Liver (tissue), 9 donors: ENCODE measurements around the gene EIF4G3. TPM values are rescaled to one million over a fixed set of nuclear protein-coding genes. Genes with fewer than 3 reads are reported as not detected.

Source experiments
- DNase-seq: peaks from one replicate; pipeline ENCODE4 v3.0.0-alpha.2; 2017; ENCODE audit warnings: low spot score
- H3K27ac ChIP-seq, 2 donors: one replicate each; pipeline ENCODE4 v1.7.0; 2013; ENCODE audit warnings: inconsistent platforms in 2 of 2, low read length in 2 of 2, control low read depth in 1 of 2, low read depth in 1 of 2, mild to moderate bottlenecking in 1 of 2
- H3K27me3 ChIP-seq, 4 donors: one replicate each; pipeline versions ENCODE4 v1.6.1 to v1.7.0; 2013; ENCODE audit warnings: low read length in 3 of 4, inconsistent platforms in 1 of 4, mild to moderate bottlenecking in 1 of 4, moderate library complexity in 1 of 4; ENCODE audit not compliant: control insufficient read depth in 4 of 4, insufficient read depth in 4 of 4
- H3K36me3 ChIP-seq, 4 donors: one replicate each; pipeline versions ENCODE4 v1.6.1 to v1.7.0; 2013; ENCODE audit warnings: low read length in 3 of 4, mild to moderate bottlenecking in 3 of 4, low read depth in 1 of 4, moderate library complexity in 1 of 4; ENCODE audit not compliant: control insufficient read depth in 4 of 4, insufficient read depth in 3 of 4
- H3K4me1 ChIP-seq, 4 donors: one replicate each; pipeline versions ENCODE4 v1.6.1 to v1.7.0; 2013; ENCODE audit warnings: low read length in 3 of 4, mild to moderate bottlenecking in 3 of 4, moderate library complexity in 1 of 4; ENCODE audit not compliant: control insufficient read depth in 4 of 4, insufficient read depth in 4 of 4
- H3K4me3 ChIP-seq, 3 donors: one replicate each; pipeline versions ENCODE4 v1.6.1 to v1.7.0; 2013; ENCODE audit warnings: low read length in 3 of 3, control low read depth in 1 of 3, low read depth in 1 of 3, mild to moderate bottlenecking in 1 of 3
- H3K9ac ChIP-seq, 2 donors: one replicate each; pipeline ENCODE4 v1.7.0; 2013; ENCODE audit warnings: low read length in 2 of 2, mild to moderate bottlenecking in 2 of 2, moderate library complexity in 2 of 2, control low read depth in 1 of 2, low read depth in 1 of 2
- H3K9me3 ChIP-seq, 4 donors: one replicate each; pipeline versions ENCODE4 v1.6.1 to v1.7.0; 2013; ENCODE audit warnings: low read length in 3 of 4; ENCODE audit not compliant: control insufficient read depth in 4 of 4
- EGR1 ChIP-seq, 2 donors: IDR thresholded peaks; 2 replicates each; pipeline ENCODE4 v1.6.1; 2016 to 2018; ENCODE audit warnings: antibody characterized with exemption in 2 of 2, low read depth in 2 of 2
- FOXA1 ChIP-seq: IDR thresholded peaks from 2 replicates; pipeline ENCODE4 v1.6.1; 2016; ENCODE audit warnings: antibody characterized with exemption
- FOXA2 ChIP-seq: IDR thresholded peaks from 2 replicates; pipeline ENCODE4 v1.6.1; 2016; ENCODE audit warnings: antibody characterized with exemption
- GABPA ChIP-seq, 2 donors: IDR thresholded peaks in 1 of 2; conservative IDR thresholded peaks in 1 of 2; 2 replicates each; pipeline ENCODE4 v1.6.1; 2016; ENCODE audit warnings: antibody characterized with exemption in 2 of 2, mild to moderate bottlenecking in 1 of 2, moderate library complexity in 1 of 2
- HNF4A ChIP-seq, 2 donors: conservative IDR thresholded peaks; 2 replicates each; pipeline ENCODE4 v1.6.1; 2016; ENCODE audit warnings: antibody characterized with exemption in 2 of 2, mild to moderate bottlenecking in 2 of 2
- HNF4G ChIP-seq: IDR thresholded peaks from 2 replicates; pipeline ENCODE4 v1.6.1; 2016; ENCODE audit warnings: antibody characterized with exemption
- JUND ChIP-seq, 2 donors: IDR thresholded peaks; 2 replicates each; pipeline ENCODE4 v1.6.1; 2016; ENCODE audit warnings: antibody characterized with exemption in 2 of 2
- NR2F2 ChIP-seq: IDR thresholded peaks from 2 replicates; pipeline ENCODE4 v1.6.1; 2016; ENCODE audit warnings: antibody characterized with exemption
- RAD21 ChIP-seq, 2 donors: IDR thresholded peaks; 2 replicates each; pipeline ENCODE4 v1.6.1; 2016; ENCODE audit warnings: antibody characterized with exemption in 2 of 2, mild to moderate bottlenecking in 2 of 2
- RXRA ChIP-seq, 2 donors: IDR thresholded peaks; 2 replicates each; pipeline ENCODE4 v1.6.1; 2017 to 2018; ENCODE audit warnings: antibody characterized with exemption in 2 of 2, mild to moderate bottlenecking in 1 of 2
- SP1 ChIP-seq: IDR thresholded peaks from 2 replicates; pipeline ENCODE4 v1.6.1; 2018; ENCODE audit warnings: antibody characterized with exemption, mild to moderate bottlenecking
- TAF1 ChIP-seq: conservative IDR thresholded peaks from 2 replicates; pipeline ENCODE4 v1.6.1; 2016; ENCODE audit warnings: antibody characterized with exemption, mild to moderate bottlenecking
- WGBS: extraction: QIAGEN DNeasy Blood & Tissue Kit; methylation state at CpG from one replicate; pipeline ENCODE4 v1.1.7; 2013; 5-methylcytosine and 5-hydroxymethylcytosine counted together
- polyA plus RNA-seq, 2 donors: library from polyadenylated mRNA; stranded (reverse) in 1 of 2; unstranded in 1 of 2; fragments of 200-250 nt in 1 of 2; fragments of >200 nt in 1 of 2; fragmentation: Nextera tagmentation in 1 of 2; extraction: Ambion mirVana in 1 of 2; gene quantifications; one replicate each; pipeline versions ENCODE4 v1.2.1 to v1.2.3, GENCODE V29; 2013 to 2015
- total RNA-seq, 2 donors: library from RNA; depleted of rRNA; stranded (reverse); fragments of >200 nt; gene quantifications; one replicate each; pipeline ENCODE4 v1.2.3, GENCODE V29; 2014
- TF ChIP-seq, protein P1 (sequence below): IDR thresholded peaks from 2 replicates; pipeline ENCODE4 v1.6.1; 2016; ENCODE audit warnings: antibody characterized with exemption
- TF ChIP-seq, protein P2 (sequence below): IDR thresholded peaks from 2 replicates; pipeline ENCODE4 v1.6.1; 2016; ENCODE audit warnings: antibody characterized with exemption
- TF ChIP-seq, protein P3 (sequence below): IDR thresholded peaks from 2 replicates; pipeline ENCODE4 v1.6.1; 2016; ENCODE audit warnings: antibody characterized with exemption, mild to moderate bottlenecking
- TF ChIP-seq, protein P4 (sequence below): fragments of 150-350 bp; IDR thresholded peaks from 2 replicates; pipeline ENCODE4 v1.5.1; 2017; ENCODE audit warnings: improper control_type of control experiment, low read depth, low read length; ENCODE audit not compliant: missing input control
- donor health status: healthy.
- donor health status: healthy.
- donor health status: healthy.
- donor health status: healthy.
- donor health status: healthy.

The EIF4G3 gene
- total and polyA plus RNA-seq, 4 donors = 7.6 to 22.8 (median 11.7) TPM

DNA sequence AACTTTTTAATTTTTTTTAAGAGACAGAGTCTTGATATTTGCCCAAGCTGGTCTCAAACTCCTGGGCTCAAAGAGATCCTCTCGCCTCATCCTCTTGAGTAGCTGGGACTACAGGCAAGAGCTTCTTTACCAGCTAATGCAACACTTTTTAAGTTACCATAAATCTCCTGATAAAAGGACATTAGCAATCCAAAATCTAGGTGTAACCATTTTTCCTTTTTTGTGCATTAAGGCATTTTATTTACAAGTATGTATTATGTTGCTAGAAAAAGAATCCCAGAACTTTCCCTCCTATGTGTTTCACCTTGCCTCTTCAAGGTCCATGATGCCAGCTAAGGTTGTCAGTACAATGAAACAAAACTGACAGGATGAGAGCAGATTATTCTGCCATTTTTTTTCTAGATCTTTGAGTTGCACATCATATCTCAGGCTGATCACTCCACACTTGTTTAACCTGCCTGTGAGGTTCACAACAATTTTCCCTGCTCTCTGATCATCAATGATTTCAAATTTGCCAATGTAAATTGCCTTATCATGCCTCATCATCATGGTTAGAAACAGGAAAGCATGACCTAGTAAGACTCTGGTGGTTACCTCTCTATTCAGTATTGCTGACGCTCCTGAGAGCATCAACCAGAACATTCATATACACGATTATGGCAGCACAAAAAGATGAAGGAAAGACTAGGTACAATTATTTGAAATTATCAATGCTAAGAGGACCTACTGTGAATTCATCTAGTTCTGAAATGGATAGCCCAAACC, 173.2 kb downstream of the EIF4G3 start (continued):
- TF ChIP-seq, protein P1, sequence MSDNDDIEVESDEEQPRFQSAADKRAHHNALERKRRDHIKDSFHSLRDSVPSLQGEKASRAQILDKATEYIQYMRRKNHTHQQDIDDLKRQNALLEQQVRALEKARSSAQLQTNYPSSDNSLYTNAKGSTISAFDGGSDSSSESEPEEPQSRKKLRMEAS = no peak
- TF ChIP-seq RAD21 (IDR thresholded peaks at IDR 0.05) = no peak
- TF ChIP-seq, protein P2, sequence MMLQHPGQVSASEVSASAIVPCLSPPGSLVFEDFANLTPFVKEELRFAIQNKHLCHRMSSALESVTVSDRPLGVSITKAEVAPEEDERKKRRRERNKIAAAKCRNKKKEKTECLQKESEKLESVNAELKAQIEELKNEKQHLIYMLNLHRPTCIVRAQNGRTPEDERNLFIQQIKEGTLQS = no peak

DNA sequence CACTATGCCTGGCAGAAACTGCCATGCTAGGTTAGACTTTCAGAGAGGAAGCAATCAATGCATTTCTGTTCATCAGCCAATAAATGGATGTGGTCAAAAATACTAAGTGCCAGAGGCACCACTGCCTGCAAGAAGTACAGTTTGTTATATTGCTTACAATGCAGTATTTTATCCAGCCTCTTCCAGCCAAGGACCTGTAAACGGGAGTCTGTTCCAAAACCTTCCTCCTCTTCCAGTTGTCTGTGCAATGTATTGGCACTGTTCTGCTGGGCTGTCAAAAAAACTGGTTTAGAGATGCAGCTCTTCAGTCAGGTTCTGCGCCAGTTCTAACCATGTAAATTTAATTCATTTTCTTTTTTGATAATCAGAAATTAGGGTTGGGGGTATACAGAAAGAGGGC, 175.7 kb downstream of the EIF4G3 start:
- DNase-seq = no peak
- Histone ChIP-seq H3K9ac (no peak overlapping the region), H3K27me3 (no peaks in the 10 kb centered on the region), H3K9me3 (no peaks in the 10 kb centered on the region), H3K4me1 (peaks cover 0 to 2% (median 0%) of the 10 kb centered on the region in 4 donors), H3K27ac (no peak overlapping the region), H3K4me3 (no peak overlapping the region), H3K36me3 (no peaks in the 10 kb centered on the region)
- TF ChIP-seq, protein P2 = no peak
- no peak for TF ChIP-seq JUND (IDR thresholded peaks at IDR 0.05)
- TF ChIP-seq FOXA2 = no peak
- TF ChIP-seq EGR1 (IDR thresholded peaks at IDR 0.05; ENCODE audit: low read depth in 2 of 2) = no peak
- TF ChIP-seq, protein P3, sequence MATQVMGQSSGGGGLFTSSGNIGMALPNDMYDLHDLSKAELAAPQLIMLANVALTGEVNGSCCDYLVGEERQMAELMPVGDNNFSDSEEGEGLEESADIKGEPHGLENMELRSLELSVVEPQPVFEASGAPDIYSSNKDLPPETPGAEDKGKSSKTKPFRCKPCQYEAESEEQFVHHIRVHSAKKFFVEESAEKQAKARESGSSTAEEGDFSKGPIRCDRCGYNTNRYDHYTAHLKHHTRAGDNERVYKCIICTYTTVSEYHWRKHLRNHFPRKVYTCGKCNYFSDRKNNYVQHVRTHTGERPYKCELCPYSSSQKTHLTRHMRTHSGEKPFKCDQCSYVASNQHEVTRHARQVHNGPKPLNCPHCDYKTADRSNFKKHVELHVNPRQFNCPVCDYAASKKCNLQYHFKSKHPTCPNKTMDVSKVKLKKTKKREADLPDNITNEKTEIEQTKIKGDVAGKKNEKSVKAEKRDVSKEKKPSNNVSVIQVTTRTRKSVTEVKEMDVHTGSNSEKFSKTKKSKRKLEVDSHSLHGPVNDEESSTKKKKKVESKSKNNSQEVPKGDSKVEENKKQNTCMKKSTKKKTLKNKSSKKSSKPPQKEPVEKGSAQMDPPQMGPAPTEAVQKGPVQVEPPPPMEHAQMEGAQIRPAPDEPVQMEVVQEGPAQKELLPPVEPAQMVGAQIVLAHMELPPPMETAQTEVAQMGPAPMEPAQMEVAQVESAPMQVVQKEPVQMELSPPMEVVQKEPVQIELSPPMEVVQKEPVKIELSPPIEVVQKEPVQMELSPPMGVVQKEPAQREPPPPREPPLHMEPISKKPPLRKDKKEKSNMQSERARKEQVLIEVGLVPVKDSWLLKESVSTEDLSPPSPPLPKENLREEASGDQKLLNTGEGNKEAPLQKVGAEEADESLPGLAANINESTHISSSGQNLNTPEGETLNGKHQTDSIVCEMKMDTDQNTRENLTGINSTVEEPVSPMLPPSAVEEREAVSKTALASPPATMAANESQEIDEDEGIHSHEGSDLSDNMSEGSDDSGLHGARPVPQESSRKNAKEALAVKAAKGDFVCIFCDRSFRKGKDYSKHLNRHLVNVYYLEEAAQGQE = no peak
- TF ChIP-seq NR2F2 = no peak
- TF ChIP-seq FOXA1 = no peak
- TF ChIP-seq, protein P4, sequence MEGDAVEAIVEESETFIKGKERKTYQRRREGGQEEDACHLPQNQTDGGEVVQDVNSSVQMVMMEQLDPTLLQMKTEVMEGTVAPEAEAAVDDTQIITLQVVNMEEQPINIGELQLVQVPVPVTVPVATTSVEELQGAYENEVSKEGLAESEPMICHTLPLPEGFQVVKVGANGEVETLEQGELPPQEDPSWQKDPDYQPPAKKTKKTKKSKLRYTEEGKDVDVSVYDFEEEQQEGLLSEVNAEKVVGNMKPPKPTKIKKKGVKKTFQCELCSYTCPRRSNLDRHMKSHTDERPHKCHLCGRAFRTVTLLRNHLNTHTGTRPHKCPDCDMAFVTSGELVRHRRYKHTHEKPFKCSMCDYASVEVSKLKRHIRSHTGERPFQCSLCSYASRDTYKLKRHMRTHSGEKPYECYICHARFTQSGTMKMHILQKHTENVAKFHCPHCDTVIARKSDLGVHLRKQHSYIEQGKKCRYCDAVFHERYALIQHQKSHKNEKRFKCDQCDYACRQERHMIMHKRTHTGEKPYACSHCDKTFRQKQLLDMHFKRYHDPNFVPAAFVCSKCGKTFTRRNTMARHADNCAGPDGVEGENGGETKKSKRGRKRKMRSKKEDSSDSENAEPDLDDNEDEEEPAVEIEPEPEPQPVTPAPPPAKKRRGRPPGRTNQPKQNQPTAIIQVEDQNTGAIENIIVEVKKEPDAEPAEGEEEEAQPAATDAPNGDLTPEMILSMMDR = no peak
- no peak for TF ChIP-seq RAD21 (IDR thresholded peaks at IDR 0.05)
- no peak for TF ChIP-seq TAF1
- 64% methylated on average over 2 of the region's 2 CpGs for WGBS

DNA sequence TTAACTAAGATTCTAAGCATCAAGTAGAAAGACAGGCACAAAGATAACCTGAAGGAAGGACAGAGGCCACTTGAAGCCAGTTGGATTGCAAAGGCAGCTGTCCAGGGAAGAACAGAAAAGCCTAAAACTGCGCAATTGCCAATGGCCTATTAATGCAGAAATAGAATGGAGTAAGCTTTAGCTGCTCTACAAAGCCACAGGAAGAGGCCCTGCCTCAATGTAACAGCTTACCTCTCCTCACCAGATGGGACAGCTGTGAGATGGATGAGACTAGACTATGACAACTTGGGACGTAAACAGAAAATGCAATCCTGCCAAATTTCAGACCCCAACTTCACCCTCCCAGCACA, 176.5 kb downstream of the EIF4G3 start:
- Histone ChIP-seq H3K27ac (no peak overlapping the region), H3K9ac (no peak overlapping the region), H3K9me3 (no peaks in the 10 kb centered on the region), H3K4me1 (peaks cover 0 to 2% (median 0%) of the 10 kb centered on the region in 4 donors), H3K4me3 (no peak overlapping the region), H3K27me3 (no peaks in the 10 kb centered on the region), H3K36me3 (no peaks in the 10 kb centered on the region)
- WGBS = 85% methylated on average over 2 of the region's 2 CpGs
- DNase-seq = no peak
- TF ChIP-seq HNF4G (no peak), EGR1 (IDR thresholded peaks at IDR 0.05; ENCODE audit: low read depth in 2 of 2) (no peak), SP1 (no peak), NR2F2 (no peak), RAD21 (IDR thresholded peaks at IDR 0.05) (no peak), RXRA (IDR thresholded peaks at IDR 0.05) (no peak), JUND (IDR thresholded peaks at IDR 0.05) (no peak), GABPA (IDR thresholded peaks at IDR 0.05 in 1 of 2, conservative IDR thresholded peaks at IDR 0.05 in 1 of 2) (no peak), HNF4A (conservative IDR thresholded peaks at IDR 0.05) (no peak)
- TF ChIP-seq, protein P1 = no peak
- TF ChIP-seq, protein P3 = no peak
- TF ChIP-seq, protein P4 = no peak
